GM19455 (cell line): ENCODE results near the gene PSIP1.
"Not testable (repeated sequence)": the region's sequence is repeated elsewhere in the genome, so short reads cannot be mapped to it uniquely, and the experiment has no call there.

Experiments
- ATAC-seq: cut with Tn5 transposase; IDR thresholded peaks from one replicate; pipeline ENCODE4 v1.9.1; 2021; ENCODE audit not compliant: unreplicated experiment

PSIP1 gene

DNA sequence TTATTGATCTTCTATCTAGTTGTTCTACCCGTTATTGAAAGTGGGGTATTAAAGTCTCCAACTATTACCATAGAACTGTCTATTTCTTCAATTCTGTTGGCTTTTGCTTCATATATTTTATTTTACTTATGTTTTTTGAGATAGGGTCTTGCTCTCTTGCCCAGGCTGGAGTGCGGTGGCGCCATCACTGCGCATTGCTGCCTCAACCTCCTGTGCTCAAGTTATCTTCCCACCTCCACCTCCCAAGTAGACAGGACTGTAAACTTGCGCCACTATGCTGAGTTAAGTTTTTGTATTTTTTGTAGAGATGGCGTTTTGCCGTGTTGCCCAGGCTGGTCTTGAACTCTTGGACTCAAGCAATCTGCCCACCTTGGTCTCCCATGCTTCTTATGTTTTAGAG lies 71.9 kb downstream of the PSIP1 start:
- ATAC-seq, result no peak

GRCh38 chr9:15433661-15434060 lies 77.1 kb downstream of the PSIP1 start:
- no peak for ATAC-seq

DNA sequence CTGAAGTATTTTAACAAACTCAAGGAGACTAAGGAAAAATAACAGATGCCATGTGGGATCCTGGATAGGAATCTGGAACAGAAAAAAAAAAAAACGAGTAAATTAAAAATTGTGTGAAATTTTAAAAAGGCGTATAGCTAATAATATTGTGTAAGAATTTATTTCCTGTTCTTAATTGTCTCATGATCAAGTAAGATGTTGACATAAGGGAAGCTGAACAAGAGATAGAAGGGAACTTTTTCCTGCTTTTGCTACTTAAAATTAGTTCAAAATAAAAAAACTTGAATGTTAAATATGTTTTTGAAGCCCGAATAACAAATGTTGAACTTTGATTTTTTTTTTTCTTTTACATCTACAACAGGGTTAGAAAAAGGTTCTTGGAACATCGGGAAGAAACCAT lies 77.6 kb downstream of the PSIP1 start:
- ATAC-seq, result no peak

- ATAC-seq, result no peak
Observed at GRCh38 chr9:15430920-15431844, 79.6 kb downstream of the PSIP1 start.

DNA sequence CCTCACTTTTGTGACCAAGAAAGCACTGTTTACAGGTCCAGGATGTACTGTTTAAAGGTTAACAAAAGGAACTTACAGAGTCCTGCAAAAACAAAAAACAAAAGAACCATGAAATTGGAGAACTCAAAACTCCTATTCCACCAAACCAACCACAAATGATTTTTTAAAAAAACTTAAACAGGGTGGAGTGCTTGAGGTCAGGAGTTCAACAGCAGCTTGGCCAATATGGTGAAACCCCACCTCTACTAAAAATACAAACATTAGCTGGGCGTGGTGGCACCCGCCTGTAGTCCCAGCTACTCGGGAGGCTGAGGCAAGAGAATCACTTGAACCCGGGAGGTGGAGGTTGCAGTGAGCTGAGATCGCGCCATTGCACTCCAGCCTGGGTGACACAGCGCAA lies 83.1 kb downstream of the PSIP1 start:
- ATAC-seq, result not testable (repeated sequence)

DNA sequence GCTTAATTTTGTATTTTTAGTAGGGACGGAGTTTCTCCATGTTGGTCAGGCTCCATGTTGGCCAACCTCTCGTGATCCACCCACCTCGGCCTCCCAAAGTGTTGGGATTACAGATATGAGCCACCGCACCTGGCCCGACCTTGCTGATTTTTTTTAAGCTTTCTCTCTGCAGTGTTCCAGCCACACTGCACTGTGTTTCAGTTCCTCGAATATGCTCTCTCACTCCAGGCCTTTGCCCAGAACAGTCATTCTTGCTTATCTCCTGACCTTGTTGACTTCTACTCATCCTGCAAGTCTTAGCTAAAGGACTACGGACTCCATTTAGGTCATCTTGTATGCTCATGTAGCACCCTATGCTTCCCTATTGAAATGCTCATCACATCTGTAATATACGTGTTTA lies 84.8 kb downstream of the PSIP1 start:
- peak; percentile 30 for ATAC-seq

DNA sequence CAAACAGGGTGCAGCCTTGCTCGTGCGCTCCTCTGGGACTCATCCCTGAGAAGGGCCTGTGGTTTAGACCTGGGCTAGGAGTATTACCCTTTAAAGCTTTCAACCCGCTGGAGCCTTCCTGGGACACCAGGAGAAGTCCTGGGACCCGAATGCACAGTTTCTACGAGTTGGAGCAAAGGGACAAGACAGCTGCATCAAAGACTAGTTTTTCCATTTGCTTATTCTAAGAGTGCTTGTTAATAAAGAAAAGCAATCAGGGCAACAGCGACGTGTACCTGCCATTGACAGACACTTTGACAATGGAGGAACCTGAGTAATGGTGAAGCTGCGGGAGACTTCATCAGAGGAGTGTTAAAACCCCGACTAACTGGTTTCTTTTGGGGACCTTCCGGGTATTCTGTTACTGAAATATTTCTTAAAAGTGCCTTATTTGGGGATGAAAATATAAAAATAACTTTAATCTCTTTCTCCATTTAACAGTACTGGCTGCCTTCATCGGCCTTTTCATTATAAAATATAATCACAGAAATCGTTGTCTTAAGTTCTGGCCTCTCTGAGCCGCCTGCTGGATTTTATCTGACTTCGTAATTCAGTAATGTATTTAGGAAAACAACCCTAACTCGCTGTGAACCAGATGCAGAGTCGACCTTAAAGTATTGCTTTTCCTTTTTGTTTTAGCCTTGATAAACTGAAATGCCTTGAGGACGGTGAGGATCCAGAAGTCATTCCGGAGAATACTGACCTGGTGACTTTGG lies 87.4 kb downstream of the PSIP1 start:
- ATAC-seq, result peak; percentile 17

DNA sequence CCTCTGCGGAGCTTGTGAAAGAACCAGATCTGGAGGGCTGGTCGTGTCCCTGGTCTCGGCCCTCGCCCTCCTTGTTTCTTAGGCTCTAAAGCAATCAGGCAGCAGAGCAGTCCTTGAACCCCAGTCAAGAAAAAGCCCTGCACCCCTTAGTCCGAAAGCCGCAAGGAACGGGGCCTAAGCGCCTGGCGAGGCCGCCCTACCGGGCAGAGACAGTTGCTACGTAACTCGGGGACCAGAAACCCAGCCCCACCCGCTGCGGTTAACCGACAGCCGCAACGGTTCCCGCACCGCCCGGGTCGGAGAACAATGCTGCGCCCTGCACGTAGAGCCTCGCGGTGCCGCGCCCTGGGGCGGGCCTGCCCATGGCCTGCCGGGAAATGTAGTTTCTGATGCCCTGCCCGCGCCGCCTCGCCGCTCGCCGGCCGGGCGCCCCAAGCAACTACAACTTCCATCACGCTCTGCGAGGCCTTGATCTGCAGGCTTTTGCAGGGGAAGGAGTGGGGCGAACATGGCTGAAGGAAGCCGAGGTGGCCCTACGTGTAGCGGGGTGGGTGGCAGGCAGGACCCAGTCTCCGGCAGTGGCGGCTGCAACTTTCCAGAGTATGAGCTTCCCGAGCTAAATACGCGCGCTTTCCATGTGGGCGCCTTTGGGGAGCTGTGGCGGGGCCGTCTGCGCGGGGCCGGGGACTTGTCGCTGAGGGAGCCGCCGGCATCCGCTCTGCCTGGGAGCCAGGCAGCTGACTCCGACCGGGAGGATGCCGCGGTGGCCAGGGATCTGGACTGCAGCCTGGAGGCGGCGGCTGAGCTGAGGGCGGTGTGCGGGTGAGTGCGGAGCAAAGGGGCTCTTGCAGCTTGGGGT lies 88.2 kb downstream of the PSIP1 start, which contains the start of gene SNAPC3:
SNAPC3 (plus strand) TSS at position 505 of the 859 bp plus-strand sequence; CDS start at position 509, 4 bp downstream.
- peak; percentile 97 for ATAC-seq

GRCh38 chr9:15421990-15422371 lies 88.8 kb downstream of the PSIP1 start:
- ATAC-seq, result no peak

DNA sequence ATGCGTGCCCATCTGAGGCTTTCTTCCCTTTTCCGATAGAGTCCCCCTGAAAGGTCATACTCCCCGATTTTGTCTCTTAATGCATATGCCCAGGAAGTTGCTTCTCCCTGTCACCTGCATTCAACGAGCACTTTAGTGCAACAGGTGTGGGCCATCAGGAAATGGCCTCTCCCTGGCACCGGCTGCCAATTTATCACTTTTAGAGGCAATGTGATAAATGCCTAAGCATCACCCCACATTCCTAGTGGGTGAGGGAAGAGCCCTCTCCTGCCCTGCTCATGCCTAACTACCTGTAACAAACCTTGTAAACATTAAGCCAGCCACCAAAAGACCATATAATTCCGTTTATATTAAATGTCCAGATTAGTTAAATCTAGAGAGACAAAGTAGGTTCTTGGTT lies 89.2 kb downstream of the PSIP1 start:
- ATAC-seq, result no peak

DNA sequence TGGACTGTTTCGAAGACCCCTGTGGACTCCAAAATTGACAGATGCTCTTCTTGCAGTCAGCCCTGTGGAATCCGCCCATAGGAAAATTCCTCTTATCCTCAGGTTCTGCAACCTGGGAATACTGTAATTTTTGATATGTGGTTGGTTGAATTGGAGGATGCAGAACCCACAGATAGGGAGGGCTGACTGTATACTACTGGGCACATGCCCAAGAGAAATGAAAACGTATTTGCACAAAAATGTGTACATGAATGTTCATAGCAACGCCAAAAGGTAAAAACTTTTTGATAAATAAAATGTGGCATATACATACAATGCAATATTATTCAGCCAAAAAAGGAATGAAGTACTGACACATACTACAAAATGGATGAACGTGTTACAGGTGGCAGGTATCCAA lies 90.0 kb downstream of the PSIP1 start:
- no peak for ATAC-seq

- ATAC-seq, result no peak
Observed at GRCh38 chr9:15417626-15418025, 93.1 kb downstream of the PSIP1 start.

- no peak for ATAC-seq
Observed at GRCh38 chr9:15416880-15417279, 93.9 kb downstream of the PSIP1 start.
